ENCODE results near the gene C2CD4D.

GRCh38 chr1:151813271-151813977 lies 26.2 kb downstream of the C2CD4D start:
- no peak for TF ChIP-seq ZNF274 (IDR thresholded peaks at IDR 0.05; ENCODE audit: low read depth, low read length)
- TF ChIP-seq YY1 (IDR thresholded peaks at IDR 0.05; ENCODE audit: insufficient read depth, insufficient read length), result no peak
